Stomach (tissue), 4 donors: ENCODE measurements around the gene TMEM255B.

Experiments used
- CTCF ChIP-seq, 7 experiments: fragments of 450-650 bp in 4 of 7; fragments of 200-600 bp in 3 of 7; sonication (generic) in 3 of 7; IDR thresholded peaks; one replicate each; pipeline ENCODE4 v1.5.1; 2016 to 2019; ENCODE audit warnings: antibody characterized with exemption in 7 of 7, control low read depth in 2 of 7, mild to moderate bottlenecking in 1 of 7
- POLR2AphosphoS5 ChIP-seq, 3 donors: sonication (generic); formaldehyde crosslinking; IDR thresholded peaks; one replicate each; pipeline ENCODE4 v1.6.1; 2016; ENCODE audit warnings: antibody characterized with exemption in 3 of 3

GRCh38 chr13:113784645-113785024 is 25.6 kb downstream of the TMEM255B start:
- TF ChIP-seq CTCF (IDR thresholded peaks at IDR 0.05) (no peak), POLR2AphosphoS5 (IDR thresholded peaks at IDR 0.05) (no peak)
